NB4 (cell line): ENCODE results near the gene FTMT.

Experiments used
- POLR2A ChIP-seq: IDR thresholded peaks from 2 replicates; pipeline ENCODE4 v1.6.1; 2011; ENCODE audit warnings: mild to moderate bottlenecking; ENCODE audit not compliant: insufficient read length; ENCODE audit errors: extremely low read depth
- TF ChIP-seq, protein P1 (sequence below): IDR thresholded peaks from one replicate; pipeline ENCODE4 v1.5.1; 2012; ENCODE audit warnings: low read depth, low read length

DNA sequence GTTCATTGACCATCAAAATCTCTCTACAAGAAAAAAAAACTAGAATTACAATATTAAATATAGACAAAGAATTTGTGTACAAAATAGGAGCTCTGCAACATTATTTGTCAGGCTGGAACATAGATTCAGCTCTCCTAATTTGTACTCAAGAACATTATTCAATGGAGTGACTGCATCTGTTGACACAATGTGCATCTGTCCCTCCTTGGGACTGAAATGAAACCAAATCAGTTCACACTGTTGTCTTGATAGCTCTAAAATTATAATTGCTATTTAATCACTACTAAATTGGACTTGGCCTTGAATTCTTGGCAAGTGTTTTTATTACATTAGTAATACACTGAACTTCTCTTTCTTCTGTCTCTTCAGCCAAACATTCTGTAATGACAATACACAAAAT lies 47.7 kb downstream of the FTMT start:
- TF ChIP-seq, protein P1, sequence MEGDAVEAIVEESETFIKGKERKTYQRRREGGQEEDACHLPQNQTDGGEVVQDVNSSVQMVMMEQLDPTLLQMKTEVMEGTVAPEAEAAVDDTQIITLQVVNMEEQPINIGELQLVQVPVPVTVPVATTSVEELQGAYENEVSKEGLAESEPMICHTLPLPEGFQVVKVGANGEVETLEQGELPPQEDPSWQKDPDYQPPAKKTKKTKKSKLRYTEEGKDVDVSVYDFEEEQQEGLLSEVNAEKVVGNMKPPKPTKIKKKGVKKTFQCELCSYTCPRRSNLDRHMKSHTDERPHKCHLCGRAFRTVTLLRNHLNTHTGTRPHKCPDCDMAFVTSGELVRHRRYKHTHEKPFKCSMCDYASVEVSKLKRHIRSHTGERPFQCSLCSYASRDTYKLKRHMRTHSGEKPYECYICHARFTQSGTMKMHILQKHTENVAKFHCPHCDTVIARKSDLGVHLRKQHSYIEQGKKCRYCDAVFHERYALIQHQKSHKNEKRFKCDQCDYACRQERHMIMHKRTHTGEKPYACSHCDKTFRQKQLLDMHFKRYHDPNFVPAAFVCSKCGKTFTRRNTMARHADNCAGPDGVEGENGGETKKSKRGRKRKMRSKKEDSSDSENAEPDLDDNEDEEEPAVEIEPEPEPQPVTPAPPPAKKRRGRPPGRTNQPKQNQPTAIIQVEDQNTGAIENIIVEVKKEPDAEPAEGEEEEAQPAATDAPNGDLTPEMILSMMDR = no peak
- no peak for TF ChIP-seq POLR2A
